Muscle layer of colon (tissue), 2 donors: ENCODE measurements around the gene INO80E.
"Not testable (repeated sequence)": the region's sequence is repeated elsewhere in the genome, so short reads cannot be mapped to it uniquely, and the experiment has no call there.

Experiments
- H3K27ac ChIP-seq: one replicate; pipeline ENCODE4 v1.7.0; 2013; ENCODE audit warnings: low read depth, mild to moderate bottlenecking, low read length, moderate library complexity
- H3K27me3 ChIP-seq, 2 donors: one replicate each; pipeline ENCODE4 v1.7.0; 2013; ENCODE audit warnings: low read length in 2 of 2, mild to moderate bottlenecking in 2 of 2; ENCODE audit not compliant: insufficient read depth in 2 of 2, control insufficient read depth in 1 of 2
- H3K36me3 ChIP-seq: one replicate; pipeline ENCODE4 v1.7.0; 2013; ENCODE audit warnings: mild to moderate bottlenecking, low read length; ENCODE audit not compliant: insufficient read depth
- H3K4me1 ChIP-seq: one replicate; pipeline ENCODE4 v1.7.0; 2013; ENCODE audit warnings: mild to moderate bottlenecking, low read length; ENCODE audit not compliant: insufficient read depth
- H3K4me3 ChIP-seq, 2 donors: one replicate each; pipeline ENCODE4 v1.7.0; 2013; ENCODE audit warnings: low read length in 2 of 2, low read depth in 1 of 2, mild to moderate bottlenecking in 1 of 2, moderate library complexity in 1 of 2
- H3K9ac ChIP-seq: one replicate; pipeline ENCODE4 v1.7.0; 2013; ENCODE audit warnings: low read length
- H3K9me3 ChIP-seq: one replicate; pipeline ENCODE4 v1.7.0; 2013; ENCODE audit warnings: mild to moderate bottlenecking, low read length
- donor health status: abdominal sarcoma.
- donor health status: Adenocarcinoma of cecum.

The INO80E gene

GRCh38 chr16:30007378-30007895, 11.4 kb downstream of the INO80E start:
- Histone ChIP-seq H3K4me3 (no peak overlapping the region), H3K36me3 (no peaks in the 10 kb centered on the region), H3K27ac (no peak overlapping the region), H3K9ac (no peak overlapping the region), H3K27me3 (peaks cover 18 to 37% of the 10 kb centered on the region in 2 donors), H3K4me1 (peaks cover 5% of the 10 kb centered on the region), H3K9me3 (no peaks in the 10 kb centered on the region)

GRCh38 chr16:30009085-30009862, 13.2 kb downstream of the INO80E start:
- Histone ChIP-seq H3K9me3 (no peaks in the 10 kb centered on the region), H3K4me3 (no peak overlapping the region), H3K27me3 (peaks cover 18 to 38% of the 10 kb centered on the region in 2 donors), H3K36me3 (no peaks in the 10 kb centered on the region), H3K9ac (no peak overlapping the region), H3K27ac (no peak overlapping the region), H3K4me1 (peaks cover 5% of the 10 kb centered on the region)

- Histone ChIP-seq H3K4me1 (peaks cover 5% of the 10 kb centered on the region), H3K36me3 (no peaks in the 10 kb centered on the region), H3K27ac (no peak overlapping the region), H3K9me3 (no peaks in the 10 kb centered on the region), H3K9ac (no peak overlapping the region), H3K4me3 (peak overlapping the region in 1 of 2 donors; percentile 20), H3K27me3 (peaks cover 18 to 38% of the 10 kb centered on the region in 2 donors)
Measured at GRCh38 chr16:30009990-30010843, 14.2 kb downstream of the INO80E start.

- Histone ChIP-seq H3K36me3 (no peaks in the 10 kb centered on the region), H3K9ac (no peak within 1 kb of the TSS), H3K4me1 (peaks cover 5% of the 10 kb centered on the region), H3K27me3 (peaks cover 18 to 38% of the 10 kb centered on the region in 2 donors), H3K27ac (no peak within 1 kb of the TSS), H3K9me3 (no peaks in the 10 kb centered on the region), H3K4me3 (peak within 1 kb of the TSS in 1 of 2 donors; percentile 20)
Measured at GRCh38 chr16:30010844-30011713, 15.0 kb downstream of the INO80E start, which contains the start of gene DOC2A. DOC2A (minus strand) TSS chr16:30011027; CDS start chr16:30010222, 805 bp downstream.

- Histone ChIP-seq H3K4me3 (no peak overlapping the region), H3K27me3 (peaks cover 18 to 38% of the 10 kb centered on the region in 2 donors), H3K9me3 (no peaks in the 10 kb centered on the region), H3K9ac (no peak overlapping the region), H3K36me3 (no peaks in the 10 kb centered on the region), H3K27ac (no peak overlapping the region), H3K4me1 (peaks cover 5% of the 10 kb centered on the region)
Measured at GRCh38 chr16:30011714-30012504, 15.9 kb downstream of the INO80E start.

- H3K36me3 ChIP-seq, H3K4me1 ChIP-seq, H3K9me3 ChIP-seq, H3K4me3 ChIP-seq, H3K27ac ChIP-seq, H3K9ac ChIP-seq: not testable (repeated sequence)
- peaks cover 18 to 38% of the 10 kb centered on the region in 2 donors for H3K27me3 ChIP-seq
Measured at GRCh38 chr16:30012598-30012997, 16.6 kb downstream of the INO80E start.

GRCh38 chr16:30015450-30015849, 19.4 kb downstream of the INO80E start:
- not testable (repeated sequence) for H3K9me3 ChIP-seq, H3K36me3 ChIP-seq, H3K4me1 ChIP-seq, H3K27ac ChIP-seq, H3K9ac ChIP-seq, H3K4me3 ChIP-seq
- H3K27me3 ChIP-seq, result peaks cover 11 to 20% of the 10 kb centered on the region in 2 donors

GRCh38 chr16:30016555-30017276, 20.7 kb downstream of the INO80E start:
- H3K4me3 ChIP-seq, result no peak overlapping the region
- H3K9ac ChIP-seq, result no peak overlapping the region
- H3K36me3 ChIP-seq, result no peaks in the 10 kb centered on the region
- H3K27me3 ChIP-seq, result peaks cover 7 to 8% of the 10 kb centered on the region in 2 donors
- no peak overlapping the region for H3K27ac ChIP-seq
- H3K9me3 ChIP-seq, result no peaks in the 10 kb centered on the region
- peaks cover 6% of the 10 kb centered on the region for H3K4me1 ChIP-seq

- Histone ChIP-seq H3K27ac (no peak overlapping the region), H3K36me3 (no peaks in the 10 kb centered on the region), H3K9me3 (no peaks in the 10 kb centered on the region), H3K4me1 (peaks cover 8% of the 10 kb centered on the region), H3K9ac (no peak overlapping the region), H3K27me3 (peaks cover 1 to 2% of the 10 kb centered on the region in 2 donors), H3K4me3 (no peak overlapping the region)
Measured at GRCh38 chr16:30017277-30017656, 21.2 kb downstream of the INO80E start.

- H3K27me3 ChIP-seq, H3K9me3 ChIP-seq, H3K36me3 ChIP-seq, H3K4me3 ChIP-seq, H3K27ac ChIP-seq, H3K9ac ChIP-seq, H3K4me1 ChIP-seq: not testable (repeated sequence)
Measured at GRCh38 chr16:30017937-30018336, 21.9 kb downstream of the INO80E start.
